HG02759 (cell line): ENCODE data around the gene DENND1B.

ENCODE experiments used
- ATAC-seq: cut with Tn5 transposase; IDR thresholded peaks from one replicate; pipeline ENCODE4 v1.9.1; 2021; ENCODE audit warnings: mild to moderate bottlenecking, moderate library complexity; ENCODE audit not compliant: unreplicated experiment

Gene DENND1B

GRCh38 chr1:197686702-197687355, 88.5 kb downstream of the DENND1B start:
- no peak for ATAC-seq

DNA sequence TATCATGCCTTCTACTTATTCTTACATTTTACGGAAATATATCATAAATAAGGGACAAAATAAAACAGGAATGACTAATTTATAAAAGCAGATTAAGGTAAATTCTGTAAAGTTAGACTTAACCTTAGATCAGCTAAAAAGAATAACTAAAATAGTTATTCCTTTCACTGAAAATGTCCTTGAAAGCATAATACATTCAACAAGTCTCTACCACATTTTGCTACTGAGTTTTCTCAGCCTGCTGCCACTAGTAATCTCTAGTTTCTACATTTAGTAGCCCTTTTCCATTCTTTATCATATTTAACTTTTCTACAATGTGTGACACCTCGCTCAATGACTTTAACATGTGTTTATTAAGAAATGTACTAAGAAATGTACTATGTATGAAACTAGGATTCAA, 89.0 kb downstream of the DENND1B start:
- no peak for ATAC-seq

GRCh38 chr1:197685785-197686184, 89.5 kb downstream of the DENND1B start:
- no peak for ATAC-seq

DNA sequence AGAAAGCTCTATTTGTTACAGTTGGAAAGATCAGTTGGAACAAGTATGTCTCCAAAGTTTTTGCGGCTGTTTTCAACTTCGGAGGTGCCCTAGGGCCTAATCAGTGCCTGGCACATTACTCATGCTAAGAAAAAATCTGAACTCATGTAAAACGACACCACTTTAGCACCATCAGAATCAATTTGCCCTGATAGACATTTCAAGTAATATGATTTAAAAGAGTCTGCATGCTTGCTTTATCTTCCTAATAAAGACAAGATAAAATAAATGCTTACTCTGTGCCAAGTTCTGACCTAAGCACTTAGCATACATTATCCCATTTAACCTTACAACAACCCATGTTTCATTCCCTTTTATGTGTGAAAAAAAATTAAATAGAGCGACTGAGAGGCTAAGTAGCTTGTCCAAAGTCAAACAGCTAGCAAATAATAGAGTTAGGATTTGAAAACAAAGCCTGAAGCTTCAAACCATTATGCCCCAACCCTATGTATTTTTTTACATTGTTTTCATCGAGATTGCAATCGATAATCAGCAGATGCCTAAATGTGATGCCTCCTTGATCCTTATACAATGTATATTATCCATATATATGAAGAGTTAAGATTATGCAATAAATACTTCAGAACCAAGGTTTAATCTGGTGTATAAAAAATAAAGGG, 91.3 kb downstream of the DENND1B start:
- no peak for ATAC-seq

GRCh38 chr1:197683280-197683679, 92.0 kb downstream of the DENND1B start:
- no peak for ATAC-seq

DNA sequence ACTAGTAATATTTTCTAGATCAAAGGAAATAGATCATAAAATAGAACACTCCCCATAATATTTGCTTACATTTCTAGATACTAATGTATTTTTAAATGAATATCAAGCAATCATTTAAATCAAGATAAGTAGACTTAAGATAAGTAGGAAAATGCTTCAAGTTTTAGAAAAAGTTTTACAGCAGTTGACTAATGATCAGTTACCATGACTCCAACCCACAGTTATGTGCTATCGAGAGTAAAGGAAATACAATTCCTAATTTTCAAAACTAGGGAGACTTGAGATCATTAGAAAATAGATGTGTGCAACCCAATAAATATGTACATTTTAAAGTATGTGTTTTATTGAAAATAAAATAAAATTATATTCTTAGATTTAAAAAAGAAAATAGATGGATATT, 95.0 kb downstream of the DENND1B start:
- no peak for ATAC-seq

- no peak for ATAC-seq
These were observed 97.5 kb downstream of the DENND1B start for GRCh38 chr1:197677752-197678295.

DNA sequence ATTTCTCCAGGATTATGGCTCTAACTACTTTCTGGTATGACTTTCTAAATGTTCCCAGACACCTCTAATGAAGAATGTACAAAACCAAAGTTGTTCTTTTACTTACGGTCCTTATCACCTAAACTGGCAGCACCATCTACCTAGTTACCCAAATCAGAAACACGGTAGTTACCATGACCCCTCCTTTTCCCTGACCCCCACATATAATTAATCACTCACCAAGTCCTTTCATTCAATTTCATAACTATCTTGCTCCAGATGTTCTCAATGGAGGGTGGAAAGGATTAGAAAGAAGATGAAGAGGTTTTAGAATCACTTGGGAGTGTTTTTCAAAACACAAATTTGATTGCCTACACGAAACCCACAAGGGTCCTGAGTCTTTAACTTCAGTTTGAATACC, 98.0 kb downstream of the DENND1B start:
- no peak for ATAC-seq

- no peak for ATAC-seq
These were observed 99.6 kb downstream of the DENND1B start for GRCh38 chr1:197675583-197676208.

DNA sequence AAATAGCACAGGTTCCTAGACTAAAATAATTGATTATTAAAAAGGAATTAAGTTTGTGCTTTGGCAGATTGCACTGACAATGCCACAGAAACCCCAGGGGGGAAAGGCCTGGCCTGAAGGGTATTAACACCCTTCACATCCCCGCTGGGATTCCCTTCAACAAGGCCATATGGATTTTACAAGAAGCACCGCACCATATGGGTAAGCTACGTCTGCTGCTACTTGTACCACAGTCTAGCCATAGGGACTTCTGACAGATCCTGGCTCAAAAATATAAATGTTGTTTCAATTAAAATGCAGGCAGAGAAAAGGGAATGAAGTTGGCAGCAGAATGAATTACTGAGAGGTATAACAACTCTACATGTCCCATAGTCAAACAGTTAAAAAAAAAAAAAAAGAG, 101.0 kb downstream of the DENND1B start:
- ATAC-seq = no peak

DNA sequence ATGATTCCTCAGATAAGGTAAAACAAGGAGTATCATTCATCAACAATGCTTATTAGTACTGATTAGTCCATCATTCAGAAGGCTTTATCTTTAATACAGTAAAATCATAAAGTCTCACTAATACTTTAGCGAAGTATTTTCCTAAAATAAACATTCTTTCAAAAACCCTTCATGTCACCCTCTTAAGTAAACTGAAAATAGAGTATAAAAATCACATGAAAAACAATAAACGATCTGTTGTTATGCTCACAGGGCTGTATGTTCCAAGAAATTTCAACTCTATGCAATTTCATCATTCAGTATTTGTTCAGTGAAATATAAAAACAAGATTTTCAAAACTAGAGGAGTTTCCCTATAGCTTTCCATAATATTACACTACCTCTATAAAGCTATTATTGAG, 102.0 kb downstream of the DENND1B start:
- ATAC-seq = no peak

- no peak for ATAC-seq
These were observed 102.9 kb downstream of the DENND1B start for GRCh38 chr1:197672347-197672746.

DNA sequence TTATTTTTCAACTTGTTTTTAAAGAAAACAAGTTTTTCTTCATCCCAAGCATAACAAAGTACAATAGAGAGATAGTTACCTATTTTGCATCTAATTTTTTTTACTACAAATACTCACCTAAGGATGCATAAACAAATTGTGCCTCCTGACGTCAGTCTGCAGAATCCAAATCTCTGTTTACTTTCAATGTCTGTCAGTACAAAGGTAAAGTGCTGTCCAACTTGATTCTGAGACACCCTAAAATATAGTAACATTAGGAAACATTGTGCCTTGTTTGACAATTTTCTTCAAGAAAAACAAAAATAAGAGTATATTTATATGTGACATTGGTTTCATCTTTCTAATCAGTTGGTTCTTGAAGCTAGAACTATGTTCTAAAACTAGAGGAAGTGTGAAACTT, 103.4 kb downstream of the DENND1B start:
- ATAC-seq = no peak

- no peak for ATAC-seq
These were observed 104.1 kb downstream of the DENND1B start for GRCh38 chr1:197671140-197671539.

DNA sequence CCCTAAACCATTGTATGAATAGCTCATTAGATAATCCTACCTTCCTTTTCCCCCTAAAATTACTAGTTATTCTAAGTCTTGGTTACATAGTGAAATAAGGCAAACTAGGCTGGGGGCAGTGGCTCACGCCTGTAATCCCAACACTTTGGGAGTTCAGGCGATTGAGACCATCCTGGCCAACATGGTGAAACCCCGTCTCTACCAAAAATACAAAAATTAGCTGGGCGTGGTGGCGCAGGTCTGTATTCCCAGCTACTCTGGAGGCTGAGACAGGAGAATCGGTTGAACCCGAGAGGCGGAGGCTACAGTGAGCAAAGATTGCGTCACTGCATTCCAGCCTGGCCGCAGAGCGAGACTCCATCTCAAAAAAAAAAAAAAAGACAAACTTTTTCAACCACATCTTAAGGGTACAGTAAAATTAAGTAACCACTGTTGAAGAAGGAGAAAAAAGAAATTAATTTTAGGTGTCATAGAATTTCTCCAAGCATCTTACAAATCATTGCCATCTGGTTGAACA, 108.5 kb downstream of the DENND1B start:
- no peak for ATAC-seq

GRCh38 chr1:197664391-197664790, 110.9 kb downstream of the DENND1B start:
- no peak for ATAC-seq

DNA sequence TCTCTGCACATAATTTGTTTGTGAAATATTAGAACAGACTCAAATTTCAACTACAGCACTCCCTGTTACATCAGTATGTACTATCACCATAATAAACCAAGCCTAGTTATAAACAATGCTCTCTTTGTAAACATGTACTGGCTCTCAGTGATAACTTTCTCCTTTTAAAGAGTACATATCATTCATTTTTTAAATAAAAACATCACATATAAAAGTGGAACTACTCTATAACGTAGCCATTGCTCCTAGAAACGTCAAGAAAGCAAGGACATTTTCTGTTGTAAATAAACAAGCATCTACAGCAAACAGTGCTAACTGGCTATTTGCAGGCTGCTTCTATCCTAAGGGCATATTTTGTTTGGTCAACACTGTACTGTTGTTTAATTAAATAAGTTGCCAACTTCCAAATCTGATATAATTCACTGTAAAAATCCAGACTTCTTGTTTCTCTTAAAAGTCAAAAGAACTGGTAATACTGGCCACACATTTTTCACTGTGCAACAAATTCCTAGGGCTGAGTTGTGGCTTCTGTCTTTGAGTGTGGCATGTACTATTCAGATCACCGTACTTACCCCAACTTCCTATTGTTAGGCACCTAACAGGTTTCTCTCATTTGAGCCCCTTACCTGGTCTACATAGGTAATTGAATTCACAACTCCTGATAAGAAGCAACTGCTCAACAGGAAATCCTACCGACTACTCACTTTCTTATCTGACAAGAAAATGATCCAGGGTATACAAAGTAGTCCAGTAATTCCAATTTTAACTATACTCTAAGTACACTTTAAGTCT, 111.9 kb downstream of the DENND1B start:
- ATAC-seq = no peak

GRCh38 chr1:197660389-197660788, 114.9 kb downstream of the DENND1B start:
- no peak for ATAC-seq

DNA sequence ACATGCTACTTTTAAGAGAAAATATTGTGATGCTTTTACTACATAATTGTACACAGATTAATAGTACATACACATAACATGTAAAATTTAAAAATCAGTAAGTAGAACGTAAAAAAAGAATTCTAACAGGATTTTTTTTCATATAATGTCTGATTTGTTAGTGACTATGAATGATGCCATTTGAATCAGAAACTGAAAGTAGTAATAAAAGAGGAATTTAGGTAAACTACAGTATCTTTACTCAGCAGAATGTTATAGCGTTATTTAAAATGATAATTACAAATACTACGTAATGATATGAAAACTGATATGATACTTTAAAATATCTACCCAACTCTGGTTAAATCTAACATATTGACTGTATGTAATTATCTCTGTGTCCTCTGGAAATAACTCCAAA, 116.1 kb downstream of the DENND1B start:
- ATAC-seq = no peak

DNA sequence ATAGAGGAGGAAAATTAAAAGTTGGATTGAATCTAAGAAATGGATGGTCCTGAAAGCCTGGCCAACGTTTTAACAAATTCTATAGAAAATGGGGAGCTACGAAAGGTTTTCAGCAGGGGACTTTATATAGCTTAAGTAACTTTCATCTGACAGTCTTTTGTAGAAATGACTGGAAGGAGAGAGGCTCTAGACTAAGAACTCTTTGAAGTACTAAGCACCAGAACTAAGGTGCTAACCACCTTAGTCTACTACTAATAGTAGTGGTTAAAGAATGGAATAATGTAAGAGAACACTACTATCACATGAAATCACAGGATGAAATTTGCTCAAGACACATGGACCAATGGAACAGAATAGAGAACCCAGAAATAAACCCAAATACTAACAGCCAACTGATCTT, 126.1 kb downstream of the DENND1B start:
- ATAC-seq = no peak

DNA sequence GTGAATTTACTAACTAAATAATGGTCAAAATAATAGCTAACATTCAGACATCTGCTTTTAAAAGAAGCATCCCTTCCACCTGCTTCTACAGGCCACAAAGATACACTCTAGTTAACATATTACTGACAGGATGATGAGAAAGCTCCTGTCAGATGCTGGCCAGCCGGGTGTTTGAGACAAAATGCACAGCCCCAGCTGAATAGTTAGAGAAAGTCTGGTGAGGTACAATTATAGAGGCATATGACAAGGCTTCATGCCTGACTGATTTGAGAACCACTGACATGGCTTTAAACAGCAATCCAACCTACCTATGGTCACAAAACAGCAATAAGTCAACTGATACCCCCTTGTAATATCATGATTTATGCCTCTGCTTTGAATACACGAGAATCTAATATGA, 137.0 kb downstream of the DENND1B start:
- no peak for ATAC-seq
